Natural killer cell (primary cell): Measurements from ENCODE around the gene TAF4. TPM values are rescaled to one million over a fixed set of nuclear protein-coding genes. Genes with fewer than 3 reads are reported as not detected.

ENCODE experiments used
- ATAC-seq, 3 donors: fragments of 150-1000 bp in 2 of 3; fragments of 200-7000 bp in 1 of 3; cut with Tn5 transposase; 1 replicate in 1 of 3; 2 replicates in 2 of 3; pipeline ENCODE4 v1.10.0; 2021; ENCODE audit warnings: mild to moderate bottlenecking in 2 of 3, moderate library complexity in 2 of 3
- DNase-seq, 2 donors: peaks; one replicate each; pipeline versions ENCODE4 v3.0.0 to v3.0.0-alpha.2; 2013 to 2021; ENCODE audit warnings: mixed read lengths in 1 of 2
- H3K27ac ChIP-seq: one replicate; pipeline ENCODE4 v1.5.1; 2013; ENCODE audit warnings: mild to moderate bottlenecking, low read length
- H3K27me3 ChIP-seq: one replicate; pipeline ENCODE4 v1.6.1; 2013; ENCODE audit warnings: low read length; ENCODE audit not compliant: control insufficient read depth, insufficient read depth
- H3K36me3 ChIP-seq: one replicate; pipeline ENCODE4 v1.6.1; 2013; ENCODE audit warnings: low read length; ENCODE audit not compliant: control insufficient read depth, insufficient read depth
- H3K4me1 ChIP-seq: one replicate; pipeline ENCODE4 v1.6.1; 2013; ENCODE audit warnings: low read length; ENCODE audit not compliant: control insufficient read depth, insufficient read depth
- H3K4me3 ChIP-seq: one replicate; pipeline ENCODE4 v1.5.1; 2013; ENCODE audit warnings: low read length
- H3K9me3 ChIP-seq: one replicate; pipeline ENCODE4 v1.6.1; 2013; ENCODE audit warnings: low read length; ENCODE audit not compliant: control insufficient read depth, insufficient read depth
- H3K27ac Mint-ChIP-seq, 2 donors: one replicate each; pipeline ENCODE4 v1.8.0; 2022; ENCODE audit warnings: mild to moderate bottlenecking in 2 of 2, mixed read lengths in 2 of 2, moderate library complexity in 1 of 2
- H3K27me3 Mint-ChIP-seq, 2 donors: one replicate each; pipeline ENCODE4 v1.8.0; 2022; ENCODE audit warnings: low read depth in 2 of 2, mixed read lengths in 2 of 2
- H3K36me3 Mint-ChIP-seq: one replicate; pipeline ENCODE4 v1.8.0; 2022; ENCODE audit warnings: mixed read lengths
- H3K4me1 Mint-ChIP-seq, 2 donors: one replicate each; pipeline ENCODE4 v1.8.0; 2022; ENCODE audit warnings: mixed read lengths in 2 of 2
- H3K4me3 Mint-ChIP-seq: one replicate; pipeline ENCODE4 v1.8.0; 2022; ENCODE audit warnings: mild to moderate bottlenecking, moderate library complexity, mixed read lengths
- H3K9me3 Mint-ChIP-seq, 2 donors: one replicate each; pipeline ENCODE4 v1.8.0; 2022; ENCODE audit warnings: mixed read lengths in 2 of 2
- WGBS: methylation state at CpG from one replicate; pipeline ENCODE4 v1.1.7; 2013; ENCODE audit warnings: missing lambda C conversion rate; ENCODE audit not compliant: insufficient coverage; 5-methylcytosine and 5-hydroxymethylcytosine counted together
- intact Hi-C: fragments of 100-400 bp; cut with micrococcal nuclease; formaldehyde crosslinking; loops from one replicate; pipeline ENCODE4 v1.14.2; 2022
- total RNA-seq, 4 donors: library from RNA; stranded (reverse); fragments of 120-200 nt in 1 of 4; gene quantifications; one replicate each; pipeline versions ENCODE4 v1.2.3 to v1.2.4, GENCODE V29; 2013 to 2022
- TF ChIP-seq, protein P1 (sequence below): fragments of 200-600 bp; IDR thresholded peaks from one replicate; pipeline ENCODE4 v1.8.0; 2022; ENCODE audit warnings: antibody characterized with exemption

TAF4 gene
- total RNA-seq, 3 donors from 2014 or later (not counting 1 experiment from before 2014, with no cell fraction given): 30.0 to 35.1 (median 30.3) TPM

GRCh38 chr20:61975407-61976129 lies 90.1 kb downstream of the TAF4 start:
- H3K4me3 Mint-ChIP-seq: no peak overlapping the region
- no peak overlapping the region for H3K27ac Mint-ChIP-seq
- no peaks in the 10 kb centered on the region for H3K9me3 ChIP-seq
- no peak for ATAC-seq
- no peaks in the 10 kb centered on the region for H3K9me3 Mint-ChIP-seq
- TF ChIP-seq, protein P1, sequence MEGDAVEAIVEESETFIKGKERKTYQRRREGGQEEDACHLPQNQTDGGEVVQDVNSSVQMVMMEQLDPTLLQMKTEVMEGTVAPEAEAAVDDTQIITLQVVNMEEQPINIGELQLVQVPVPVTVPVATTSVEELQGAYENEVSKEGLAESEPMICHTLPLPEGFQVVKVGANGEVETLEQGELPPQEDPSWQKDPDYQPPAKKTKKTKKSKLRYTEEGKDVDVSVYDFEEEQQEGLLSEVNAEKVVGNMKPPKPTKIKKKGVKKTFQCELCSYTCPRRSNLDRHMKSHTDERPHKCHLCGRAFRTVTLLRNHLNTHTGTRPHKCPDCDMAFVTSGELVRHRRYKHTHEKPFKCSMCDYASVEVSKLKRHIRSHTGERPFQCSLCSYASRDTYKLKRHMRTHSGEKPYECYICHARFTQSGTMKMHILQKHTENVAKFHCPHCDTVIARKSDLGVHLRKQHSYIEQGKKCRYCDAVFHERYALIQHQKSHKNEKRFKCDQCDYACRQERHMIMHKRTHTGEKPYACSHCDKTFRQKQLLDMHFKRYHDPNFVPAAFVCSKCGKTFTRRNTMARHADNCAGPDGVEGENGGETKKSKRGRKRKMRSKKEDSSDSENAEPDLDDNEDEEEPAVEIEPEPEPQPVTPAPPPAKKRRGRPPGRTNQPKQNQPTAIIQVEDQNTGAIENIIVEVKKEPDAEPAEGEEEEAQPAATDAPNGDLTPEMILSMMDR: no peak
- no peaks in the 10 kb centered on the region for H3K27me3 ChIP-seq
- H3K27me3 Mint-ChIP-seq: no peaks in the 10 kb centered on the region
- 97% methylated on average over 10 of the region's 11 CpGs for WGBS
- intact Hi-C loops: no loop called here
- no peak overlapping the region for H3K4me3 ChIP-seq
- H3K27ac ChIP-seq: no peak overlapping the region
- H3K36me3 ChIP-seq: peaks cover 20% of the 10 kb centered on the region
- no peak for DNase-seq
- no peaks in the 10 kb centered on the region for H3K36me3 Mint-ChIP-seq
- H3K4me1 Mint-ChIP-seq: peaks cover 5 to 13% of the 10 kb centered on the region in 2 donors
- peaks cover 8% of the 10 kb centered on the region for H3K4me1 ChIP-seq

DNA sequence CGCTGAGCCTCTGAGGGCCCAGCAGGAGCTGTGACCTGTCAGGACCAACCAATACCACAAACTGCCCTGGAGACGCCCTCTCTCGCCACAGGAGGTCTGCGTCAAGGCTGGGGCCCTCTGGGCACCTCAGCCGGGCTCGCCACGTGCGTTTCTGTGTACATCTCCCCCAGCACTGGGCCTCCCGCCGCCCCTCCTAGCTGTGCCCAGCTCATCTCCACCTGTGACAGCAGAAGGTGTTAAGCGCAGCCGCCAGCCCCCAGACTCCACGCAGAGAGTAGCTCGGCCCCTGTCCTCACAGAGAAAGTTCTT lies 91.4 kb downstream of the TAF4 start:
- Histone ChIP-seq H3K27ac (no peak overlapping the region), H3K9me3 (no peaks in the 10 kb centered on the region), H3K27me3 (no peaks in the 10 kb centered on the region), H3K4me3 (no peak overlapping the region), H3K4me1 (no peaks in the 10 kb centered on the region), H3K36me3 (peaks cover 20% of the 10 kb centered on the region)
- intact Hi-C loops: no loop called here
- 96% methylated on average over 14 of the region's 14 CpGs for WGBS
- no peak for DNase-seq
- H3K27me3 Mint-ChIP-seq: no peaks in the 10 kb centered on the region
- no peaks in the 10 kb centered on the region for H3K36me3 Mint-ChIP-seq
- no peak for ATAC-seq
- H3K4me1 Mint-ChIP-seq: peaks cover 8 to 9% of the 10 kb centered on the region in 2 donors
- TF ChIP-seq, protein P1: no peak
- H3K27ac Mint-ChIP-seq: no peak overlapping the region
- H3K9me3 Mint-ChIP-seq: no peaks in the 10 kb centered on the region
- no peak overlapping the region for H3K4me3 Mint-ChIP-seq

- 97% methylated on average over 25 of the region's 25 CpGs for WGBS
Measured at GRCh38 chr20:61973515-61974356, 91.9 kb downstream of the TAF4 start.

More at GRCh38 chr20:61973515-61974356, 91.9 kb downstream of the TAF4 start:
- Mint-ChIP-seq H3K36me3 (no peaks in the 10 kb centered on the region), H3K9me3 (no peaks in the 10 kb centered on the region), H3K4me1 (peaks cover 5 to 9% of the 10 kb centered on the region in 2 donors), H3K27ac (no peak overlapping the region), H3K4me3 (no peak overlapping the region), H3K27me3 (no peaks in the 10 kb centered on the region)
- H3K36me3 ChIP-seq: peaks cover 20% of the 10 kb centered on the region
- ATAC-seq (no peak), DNase-seq (no peak)
- TF ChIP-seq, protein P1: no peak
- H3K27me3 ChIP-seq: no peaks in the 10 kb centered on the region
- H3K4me3 ChIP-seq: no peak overlapping the region
- no peaks in the 10 kb centered on the region for H3K9me3 ChIP-seq
- H3K4me1 ChIP-seq: no peaks in the 10 kb centered on the region
- intact Hi-C loops: no loop called here
- no peak overlapping the region for H3K27ac ChIP-seq
